Esophagus muscularis mucosa (tissue), 4 donors: ENCODE measurements around the gene LYPD6B. TPM values are rescaled to one million over a fixed set of nuclear protein-coding genes. Genes with fewer than 3 reads are reported as not detected.

Source experiments
- DNase-seq: peaks from one replicate; pipeline ENCODE4 v3.0.0-alpha.2; 2017; ENCODE audit errors: extremely low spot score
- H3K27ac ChIP-seq, 4 donors: fragments of 200-600 bp; sonication (generic); replicated peaks in 1 of 4; 1 replicate in 3 of 4; 2 replicates in 1 of 4; pipeline ENCODE4 v1.5.1; 2016 to 2019; ENCODE audit warnings: mild to moderate bottlenecking in 1 of 4
- H3K27me3 ChIP-seq, 4 donors: fragments of 200-600 bp; sonication (generic); one replicate each; pipeline versions ENCODE4 v1.5.1 to v1.6.0; 2016 to 2019
- H3K36me3 ChIP-seq, 4 donors: fragments of 200-600 bp; sonication (generic); one replicate each; pipeline ENCODE4 v1.5.1; 2016 to 2019
- H3K4me1 ChIP-seq, 4 donors: fragments of 200-600 bp; sonication (generic); one replicate each; pipeline ENCODE4 v1.5.1; 2016 to 2019
- H3K4me3 ChIP-seq, 4 donors: fragments of 200-600 bp; sonication (generic); 1 replicate in 2 of 4; 2 replicates in 2 of 4; pipeline ENCODE4 v1.5.1; 2016 to 2019; ENCODE audit warnings: mild to moderate bottlenecking in 4 of 4, moderate library complexity in 1 of 4
- H3K9me3 ChIP-seq, 4 donors: fragments of 200-600 bp; sonication (generic); 1 replicate in 3 of 4; 2 replicates in 1 of 4; pipeline ENCODE4 v1.5.1; 2016 to 2019
- EP300 ChIP-seq: sonication (generic); formaldehyde crosslinking; IDR thresholded peaks from one replicate; pipeline ENCODE4 v1.6.1; 2017; ENCODE audit warnings: antibody characterized with exemption
- POLR2A ChIP-seq: fragments of 450-650 bp; IDR thresholded peaks from one replicate; pipeline ENCODE4 v1.6.1; 2017; ENCODE audit warnings: antibody characterized with exemption, moderate library complexity, mild to moderate bottlenecking, low read depth
- POLR2AphosphoS5 ChIP-seq, 2 donors: sonication (generic); formaldehyde crosslinking; IDR thresholded peaks; one replicate each; pipeline ENCODE4 v1.6.1; 2017; ENCODE audit warnings: antibody characterized with exemption in 2 of 2
- WGBS: methylation state at CpG from one replicate; pipeline ENCODE4 v1.1.5; 2018; 5-methylcytosine and 5-hydroxymethylcytosine counted together
- intact Hi-C: fragments of 100-400 bp; cut with DNase I; formaldehyde crosslinking; loops from one replicate; pipeline ENCODE4 v1.15.1; 2023
- total RNA-seq, 4 donors: library from RNA; depleted of rRNA; stranded (reverse); fragments of >200 nt; gene quantifications; one replicate each; pipeline versions ENCODE4 v1.1.0 to v1.2.1, GENCODE V29; 2016
- TF ChIP-seq, protein P1 (sequence below), 3 experiments: fragments of 200-600 bp in 2 of 3; fragments of 450-650 bp in 1 of 3; sonication (generic) in 2 of 3; IDR thresholded peaks; one replicate each; pipeline ENCODE4 v1.5.1; 2017 to 2019; ENCODE audit warnings: antibody characterized with exemption in 3 of 3, mild to moderate bottlenecking in 2 of 3, moderate library complexity in 1 of 3

The LYPD6B gene
- total RNA-seq, 4 donors from 2014 or later: not detected

DNA sequence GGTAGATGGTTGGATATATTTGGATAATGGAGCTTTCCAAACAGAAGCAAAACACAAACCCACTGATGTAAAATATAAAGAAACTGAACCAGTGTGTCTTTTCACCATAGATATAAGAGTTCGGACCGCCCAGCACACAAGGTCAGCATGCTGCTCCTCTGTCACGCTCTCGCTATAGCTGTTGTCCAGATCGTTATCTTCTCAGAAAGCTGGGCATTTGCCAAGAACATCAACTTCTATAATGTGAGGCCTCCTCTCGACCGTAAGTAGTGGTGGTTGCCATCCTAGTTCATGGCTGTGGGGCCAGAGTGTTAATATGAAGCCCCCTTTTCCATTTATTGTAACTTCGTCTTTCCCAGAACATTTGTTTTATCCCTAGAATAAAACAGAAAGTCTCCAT, 166.6 kb downstream of the LYPD6B start:
- Histone ChIP-seq H3K4me3 (no peak overlapping the region), H3K27ac (no peak overlapping the region), H3K27me3 (no peaks in the 10 kb centered on the region), H3K9me3 (no peaks in the 10 kb centered on the region), H3K36me3 (no peaks in the 10 kb centered on the region), H3K4me1 (no peaks in the 10 kb centered on the region)
- no peak for DNase-seq
- WGBS: 92% methylated on average over 8 of the region's 8 CpGs
- intact Hi-C loops: no loop called here
- no peak for TF ChIP-seq POLR2AphosphoS5 (IDR thresholded peaks at IDR 0.05)
- TF ChIP-seq, protein P1, sequence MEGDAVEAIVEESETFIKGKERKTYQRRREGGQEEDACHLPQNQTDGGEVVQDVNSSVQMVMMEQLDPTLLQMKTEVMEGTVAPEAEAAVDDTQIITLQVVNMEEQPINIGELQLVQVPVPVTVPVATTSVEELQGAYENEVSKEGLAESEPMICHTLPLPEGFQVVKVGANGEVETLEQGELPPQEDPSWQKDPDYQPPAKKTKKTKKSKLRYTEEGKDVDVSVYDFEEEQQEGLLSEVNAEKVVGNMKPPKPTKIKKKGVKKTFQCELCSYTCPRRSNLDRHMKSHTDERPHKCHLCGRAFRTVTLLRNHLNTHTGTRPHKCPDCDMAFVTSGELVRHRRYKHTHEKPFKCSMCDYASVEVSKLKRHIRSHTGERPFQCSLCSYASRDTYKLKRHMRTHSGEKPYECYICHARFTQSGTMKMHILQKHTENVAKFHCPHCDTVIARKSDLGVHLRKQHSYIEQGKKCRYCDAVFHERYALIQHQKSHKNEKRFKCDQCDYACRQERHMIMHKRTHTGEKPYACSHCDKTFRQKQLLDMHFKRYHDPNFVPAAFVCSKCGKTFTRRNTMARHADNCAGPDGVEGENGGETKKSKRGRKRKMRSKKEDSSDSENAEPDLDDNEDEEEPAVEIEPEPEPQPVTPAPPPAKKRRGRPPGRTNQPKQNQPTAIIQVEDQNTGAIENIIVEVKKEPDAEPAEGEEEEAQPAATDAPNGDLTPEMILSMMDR (IDR thresholded peaks at IDR 0.05): no peak
- TF ChIP-seq EP300: no peak
- TF ChIP-seq POLR2A: no peak

DNA sequence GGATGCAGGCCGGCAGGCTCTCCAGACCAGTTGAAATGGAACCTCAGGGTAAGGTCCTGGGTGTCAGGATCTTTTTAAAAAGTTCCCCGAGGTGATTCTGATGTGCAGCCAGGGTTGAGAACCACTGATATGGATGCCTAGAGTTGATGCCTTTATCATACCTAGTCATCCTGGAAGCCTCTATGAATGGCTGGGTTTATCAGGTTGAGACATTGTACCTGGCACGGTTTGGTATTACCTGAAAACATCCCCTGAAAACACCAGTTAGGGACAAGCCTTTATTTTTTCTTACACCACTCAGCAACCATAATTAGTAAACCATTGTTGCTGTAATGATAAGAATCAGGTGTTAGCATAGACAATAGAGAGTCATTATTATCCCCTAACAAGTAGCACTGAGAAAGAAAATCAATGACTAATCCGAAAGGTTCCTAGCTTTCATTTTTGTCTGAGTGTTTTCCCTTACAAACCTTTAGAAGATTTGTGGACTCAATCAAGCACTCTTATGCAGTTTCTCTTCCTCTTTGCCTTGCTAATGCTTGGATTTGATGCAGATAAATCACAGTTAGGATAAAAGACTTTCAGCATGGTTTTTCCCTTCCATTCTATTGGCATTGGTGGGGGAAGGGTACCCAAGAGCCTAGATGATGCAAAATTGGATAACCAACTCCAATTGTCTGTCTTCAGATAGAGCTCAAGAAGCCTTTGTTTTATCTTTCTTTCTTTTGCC, 175.4 kb downstream of the LYPD6B start:
- WGBS: 91% methylated on average over 4 of the region's 4 CpGs
- DNase-seq: no peak
- Histone ChIP-seq H3K4me1 (no peaks in the 10 kb centered on the region), H3K36me3 (no peaks in the 10 kb centered on the region), H3K27me3 (no peaks in the 10 kb centered on the region), H3K9me3 (no peaks in the 10 kb centered on the region), H3K27ac (no peak overlapping the region), H3K4me3 (no peak overlapping the region)
- TF ChIP-seq EP300: no peak
- no peak for TF ChIP-seq POLR2AphosphoS5 (IDR thresholded peaks at IDR 0.05)
- TF ChIP-seq, protein P1 (IDR thresholded peaks at IDR 0.05): no peak
- no peak for TF ChIP-seq POLR2A
- intact Hi-C loops: no loop called here

DNA sequence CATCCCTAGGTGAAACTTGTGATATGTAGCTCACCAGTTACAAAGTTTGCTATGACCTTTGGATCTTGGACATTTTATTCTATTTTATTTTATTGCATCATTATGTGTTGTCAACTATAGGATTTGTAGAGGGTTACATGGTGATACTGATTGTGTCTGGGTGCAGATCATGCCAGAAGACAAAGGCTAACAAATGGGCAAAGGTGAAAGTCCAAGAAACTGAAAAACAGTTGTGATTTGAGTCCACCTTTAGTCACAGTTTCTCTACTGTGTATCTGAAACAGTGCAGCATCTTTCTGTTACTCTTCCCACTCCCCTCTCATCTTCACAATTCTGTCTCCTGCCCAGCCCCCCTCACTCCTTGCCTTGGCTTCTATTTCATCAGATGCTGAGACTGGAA, 180.0 kb downstream of the LYPD6B start:
- Histone ChIP-seq H3K9me3 (no peaks in the 10 kb centered on the region), H3K27me3 (no peaks in the 10 kb centered on the region), H3K27ac (no peak overlapping the region), H3K4me3 (no peak overlapping the region), H3K4me1 (peaks cover 0 to 3% (median under 1%) of the 10 kb centered on the region in 4 donors), H3K36me3 (no peaks in the 10 kb centered on the region)
- no peak for DNase-seq
- intact Hi-C loops: no loop called here
- TF ChIP-seq, protein P1 (IDR thresholded peaks at IDR 0.05): no peak
- TF ChIP-seq POLR2A (no peak), EP300 (no peak), POLR2AphosphoS5 (IDR thresholded peaks at IDR 0.05) (no peak)

DNA sequence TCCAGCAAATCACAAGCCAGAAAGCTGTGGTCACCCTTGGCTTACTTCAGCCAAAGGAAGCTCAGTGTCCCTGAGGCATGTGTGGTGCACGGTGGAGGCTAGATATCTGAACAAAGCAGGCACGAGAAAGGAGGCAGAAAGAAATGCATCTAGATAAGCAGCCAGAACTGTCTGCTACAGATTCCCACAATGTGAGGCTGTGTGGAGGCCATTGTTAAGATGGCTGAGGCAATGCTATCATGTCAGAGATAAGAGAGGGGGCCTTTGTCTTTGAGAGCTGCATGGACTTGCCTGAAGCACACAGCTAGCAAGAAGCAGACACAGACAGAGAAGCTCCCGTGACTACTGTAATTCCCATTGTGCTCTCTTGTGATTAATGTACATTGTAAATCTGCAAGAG, 181.4 kb downstream of the LYPD6B start:
- H3K27me3 ChIP-seq: no peaks in the 10 kb centered on the region
- no peak overlapping the region for H3K4me3 ChIP-seq
- no peak for DNase-seq
- no peaks in the 10 kb centered on the region for H3K36me3 ChIP-seq
- H3K9me3 ChIP-seq: no peaks in the 10 kb centered on the region
- WGBS: 85% methylated on average over 3 of the region's 3 CpGs
- TF ChIP-seq, protein P1 (IDR thresholded peaks at IDR 0.05): no peak
- no peak for TF ChIP-seq POLR2A
- no peak for TF ChIP-seq EP300
- no peak for TF ChIP-seq POLR2AphosphoS5 (IDR thresholded peaks at IDR 0.05)
- peaks cover 0 to 5% (median 2%) of the 10 kb centered on the region in 4 donors for H3K4me1 ChIP-seq
- intact Hi-C loops: no loop called here
- H3K27ac ChIP-seq: no peak overlapping the region

DNA sequence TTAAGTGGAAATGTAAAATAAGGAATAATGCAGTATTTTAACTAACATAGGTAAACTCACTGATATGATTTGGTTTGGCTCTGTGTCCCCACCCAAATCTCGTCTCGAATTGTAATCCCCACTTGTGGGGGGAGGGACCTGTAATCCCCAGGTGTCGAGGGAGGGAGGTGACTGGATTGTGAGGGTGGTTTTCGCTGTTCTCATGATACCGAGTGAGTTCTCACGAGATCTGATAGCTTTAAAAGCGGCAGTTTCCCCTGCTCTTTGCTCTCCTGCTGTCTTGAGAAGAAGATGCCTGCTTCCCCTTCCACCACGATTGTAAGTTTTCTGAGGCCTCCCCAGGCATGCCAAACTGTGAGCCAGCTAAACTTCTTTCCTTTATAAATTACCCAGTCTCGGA, 182.5 kb downstream of the LYPD6B start:
- Histone ChIP-seq H3K9me3 (no peaks in the 10 kb centered on the region), H3K4me3 (no peak overlapping the region), H3K4me1 (peaks cover 0 to 8% (median 5%) of the 10 kb centered on the region in 4 donors), H3K27ac (no peak overlapping the region), H3K36me3 (no peaks in the 10 kb centered on the region), H3K27me3 (no peaks in the 10 kb centered on the region)
- intact Hi-C loops: no loop called here
- TF ChIP-seq POLR2A (no peak), POLR2AphosphoS5 (IDR thresholded peaks at IDR 0.05) (no peak), EP300 (no peak)
- TF ChIP-seq, protein P1 (IDR thresholded peaks at IDR 0.05): no peak
- WGBS: 86% methylated on average over 9 of the region's 9 CpGs
- DNase-seq: no peak
